GM19043 (cell line): Measurements from ENCODE around the gene TSGA10IP.

ENCODE experiments used
- ATAC-seq: cut with Tn5 transposase; IDR thresholded peaks from one replicate; pipeline ENCODE4 v1.9.1; 2021; ENCODE audit warnings: low read depth; ENCODE audit not compliant: unreplicated experiment

Gene TSGA10IP

GRCh38 chr11:65917434-65918210 is 27.7 kb upstream of the TSGA10IP start:
- ATAC-seq: no peak

- ATAC-seq: peak; percentile 33
Measured at GRCh38 chr11:65918211-65919140, 26.8 kb upstream of the TSGA10IP start, which contains the start of gene C11orf68. Gene C11orf68 (minus strand): TSS chr11:65919062. CDS start chr11:65919031, 31 bp downstream.

GRCh38 chr11:65919141-65919572 is 26.1 kb upstream of the TSGA10IP start, which contains the start of gene DRAP1:
Gene DRAP1 (plus strand): TSS chr11:65919426. CDS start chr11:65919502, 76 bp downstream.
- peak; percentile 79 for ATAC-seq

GRCh38 chr11:65919573-65920371 is 25.5 kb upstream of the TSGA10IP start:
- ATAC-seq: peak; percentile 17

- no peak for ATAC-seq
Measured at GRCh38 chr11:65920372-65920802, 24.9 kb upstream of the TSGA10IP start.

- ATAC-seq: no peak
Measured at GRCh38 chr11:65921033-65921555, 24.2 kb upstream of the TSGA10IP start.

- ATAC-seq: no peak
Measured at GRCh38 chr11:65921876-65922275, 23.4 kb upstream of the TSGA10IP start.

GRCh38 chr11:65922565-65922964 is 22.7 kb upstream of the TSGA10IP start:
- ATAC-seq: no peak

GRCh38 chr11:65925397-65925796 is 19.9 kb upstream of the TSGA10IP start:
- ATAC-seq: no peak

- no peak for ATAC-seq
Measured at GRCh38 chr11:65927904-65928397, 17.3 kb upstream of the TSGA10IP start.

- no peak for ATAC-seq
Measured at GRCh38 chr11:65928667-65929066, 16.6 kb upstream of the TSGA10IP start.

- no peak for ATAC-seq
Measured at GRCh38 chr11:65931773-65932557, 13.3 kb upstream of the TSGA10IP start.

GRCh38 chr11:65932558-65932919 is 12.7 kb upstream of the TSGA10IP start:
- ATAC-seq: no peak

- no peak for ATAC-seq
Measured at GRCh38 chr11:65934014-65934413, 11.3 kb upstream of the TSGA10IP start.

GRCh38 chr11:65937766-65938165 is 7.5 kb upstream of the TSGA10IP start:
- no peak for ATAC-seq

GRCh38 chr11:65941720-65942310 is 3.5 kb upstream of the TSGA10IP start:
- ATAC-seq: no peak

GRCh38 chr11:65942531-65942930 is 2.7 kb upstream of the TSGA10IP start:
- ATAC-seq: no peak

GRCh38 chr11:65944191-65944590 is 1.1 kb upstream of the TSGA10IP start:
- no peak for ATAC-seq

GRCh38 chr11:65944767-65945166 is 513 bp upstream of the TSGA10IP start:
- no peak for ATAC-seq
